ENCODE results near the gene MREG.
"Not testable (repeated sequence)": the region's sequence is repeated elsewhere in the genome, so short reads cannot be mapped to it uniquely, and the experiment has no call there.

DNA sequence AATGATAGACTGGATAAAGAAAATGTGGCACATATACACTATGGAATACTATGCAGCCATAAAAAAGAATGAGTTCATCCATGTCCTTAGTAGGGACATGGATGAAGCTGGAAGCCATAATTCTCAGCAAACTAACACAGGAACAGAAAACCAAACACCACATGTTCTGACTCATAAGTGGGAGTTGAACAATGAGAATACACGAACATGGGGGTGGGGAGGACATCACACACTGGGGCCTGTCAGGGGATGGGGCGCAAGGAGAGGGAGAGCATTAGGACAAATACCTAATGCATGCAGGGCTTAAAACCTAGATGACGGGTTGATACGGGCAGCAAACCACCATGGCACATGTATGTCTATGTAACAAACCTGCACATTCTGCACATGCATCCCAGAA lies 42.5 kb downstream of the MREG start:
- not testable (repeated sequence) for TF ChIP-seq KDM4B (IDR thresholded peaks at IDR 0.05; ENCODE audit: borderline replicate concordance in 2 of 2, low read depth in 1 of 2); POLR2A (conservative IDR thresholded peaks at IDR 0.05); ZBTB8A (IDR thresholded peaks at IDR 0.05; ENCODE audit: partially characterized antibody); POLR2AphosphoS2 (IDR thresholded peaks at IDR 0.05; ENCODE audit: low read length)
- TF ChIP-seq, protein P1, sequence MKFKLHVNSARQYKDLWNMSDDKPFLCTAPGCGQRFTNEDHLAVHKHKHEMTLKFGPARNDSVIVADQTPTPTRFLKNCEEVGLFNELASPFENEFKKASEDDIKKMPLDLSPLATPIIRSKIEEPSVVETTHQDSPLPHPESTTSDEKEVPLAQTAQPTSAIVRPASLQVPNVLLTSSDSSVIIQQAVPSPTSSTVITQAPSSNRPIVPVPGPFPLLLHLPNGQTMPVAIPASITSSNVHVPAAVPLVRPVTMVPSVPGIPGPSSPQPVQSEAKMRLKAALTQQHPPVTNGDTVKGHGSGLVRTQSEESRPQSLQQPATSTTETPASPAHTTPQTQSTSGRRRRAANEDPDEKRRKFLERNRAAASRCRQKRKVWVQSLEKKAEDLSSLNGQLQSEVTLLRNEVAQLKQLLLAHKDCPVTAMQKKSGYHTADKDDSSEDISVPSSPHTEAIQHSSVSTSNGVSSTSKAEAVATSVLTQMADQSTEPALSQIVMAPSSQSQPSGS (CRISPR knock-in tag; IDR thresholded peaks at IDR 0.05), result not testable (repeated sequence)
- TF ChIP-seq, protein P2, sequence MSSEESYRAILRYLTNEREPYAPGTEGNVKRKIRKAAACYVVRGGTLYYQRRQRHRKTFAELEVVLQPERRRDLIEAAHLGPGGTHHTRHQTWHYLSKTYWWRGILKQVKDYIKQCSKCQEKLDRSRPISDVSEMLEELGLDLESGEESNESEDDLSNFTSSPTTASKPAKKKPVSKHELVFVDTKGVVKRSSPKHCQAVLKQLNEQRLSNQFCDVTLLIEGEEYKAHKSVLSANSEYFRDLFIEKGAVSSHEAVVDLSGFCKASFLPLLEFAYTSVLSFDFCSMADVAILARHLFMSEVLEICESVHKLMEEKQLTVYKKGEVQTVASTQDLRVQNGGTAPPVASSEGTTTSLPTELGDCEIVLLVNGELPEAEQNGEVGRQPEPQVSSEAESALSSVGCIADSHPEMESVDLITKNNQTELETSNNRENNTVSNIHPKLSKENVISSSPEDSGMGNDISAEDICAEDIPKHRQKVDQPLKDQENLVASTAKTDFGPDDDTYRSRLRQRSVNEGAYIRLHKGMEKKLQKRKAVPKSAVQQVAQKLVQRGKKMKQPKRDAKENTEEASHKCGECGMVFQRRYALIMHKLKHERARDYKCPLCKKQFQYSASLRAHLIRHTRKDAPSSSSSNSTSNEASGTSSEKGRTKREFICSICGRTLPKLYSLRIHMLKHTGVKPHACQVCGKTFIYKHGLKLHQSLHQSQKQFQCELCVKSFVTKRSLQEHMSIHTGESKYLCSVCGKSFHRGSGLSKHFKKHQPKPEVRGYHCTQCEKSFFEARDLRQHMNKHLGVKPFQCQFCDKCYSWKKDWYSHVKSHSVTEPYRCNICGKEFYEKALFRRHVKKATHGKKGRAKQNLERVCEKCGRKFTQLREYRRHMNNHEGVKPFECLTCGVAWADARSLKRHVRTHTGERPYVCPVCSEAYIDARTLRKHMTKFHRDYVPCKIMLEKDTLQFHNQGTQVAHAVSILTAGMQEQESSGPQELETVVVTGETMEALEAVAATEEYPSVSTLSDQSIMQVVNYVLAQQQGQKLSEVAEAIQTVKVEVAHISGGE (CRISPR knock-in tag; IDR thresholded peaks at IDR 0.05), result not testable (repeated sequence)

Measured in K562 (cell line).